Neural crest cell (in vitro differentiated cells): ENCODE data around the gene MAF. TPM values are rescaled to one million over a fixed set of nuclear protein-coding genes. Genes with fewer than 3 reads are reported as not detected.

Experiments used
- DNase-seq: peaks from one replicate; pipeline ENCODE4 v3.0.0; 2021; ENCODE audit warnings: low read depth, mixed read lengths, low spot score
- H3K27ac Mint-ChIP-seq: one replicate; pipeline ENCODE4 v1.8.0; 2021; ENCODE audit warnings: mild to moderate bottlenecking, mixed read lengths; ENCODE audit not compliant: unreplicated experiment
- H3K27me3 Mint-ChIP-seq: 2 replicates; pipeline ENCODE4 v1.8.0; 2021; ENCODE audit warnings: low read depth, mild to moderate bottlenecking, mixed read lengths
- H3K36me3 Mint-ChIP-seq: 2 replicates; pipeline ENCODE4 v1.8.0; 2021; ENCODE audit warnings: low read depth, mild to moderate bottlenecking, mixed read lengths
- H3K4me1 Mint-ChIP-seq: 2 replicates; pipeline ENCODE4 v1.8.0; 2021; ENCODE audit warnings: mixed read lengths
- H3K4me3 Mint-ChIP-seq: one replicate; pipeline ENCODE4 v1.8.0; 2021; ENCODE audit warnings: mild to moderate bottlenecking, mixed read lengths
- H3K9me3 Mint-ChIP-seq: 2 replicates; pipeline ENCODE4 v1.8.0; 2021; ENCODE audit warnings: mixed read lengths
- total RNA-seq: library from RNA; stranded (reverse); gene quantifications from 2 replicates; pipeline ENCODE4 v1.2.1, GENCODE V29; 2021
- TF ChIP-seq, protein P1 (sequence below): fragments of 200-600 bp; sonication (generic); conservative IDR thresholded peaks from 2 replicates; pipeline ENCODE4 v1.5.0; 2021; ENCODE audit warnings: antibody characterized with exemption, mild to moderate bottlenecking

MAF gene
- total RNA-seq, 1 donor from 2014 or later, result 4.1 TPM

DNA sequence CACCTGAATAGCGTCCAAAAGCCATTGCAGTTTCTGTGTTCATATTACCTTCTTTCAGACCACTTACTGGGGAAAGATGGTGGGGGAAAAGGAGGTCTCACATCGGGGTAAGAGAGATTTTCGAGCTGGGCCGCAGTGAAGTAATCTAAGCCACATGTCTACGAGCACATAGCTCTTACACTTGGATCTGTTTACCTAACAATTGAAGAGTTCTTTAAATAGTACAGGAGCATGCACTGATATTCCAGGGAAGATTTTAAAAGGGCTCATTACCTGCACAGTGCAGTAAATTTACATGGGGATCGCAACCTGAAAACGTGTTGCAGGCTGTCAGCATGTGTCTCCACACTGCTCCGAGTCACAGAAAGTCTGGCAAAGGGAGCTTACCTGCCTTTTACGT lies 12.6 kb downstream of the MAF start:
- H3K27me3 Mint-ChIP-seq, result no peaks in the 10 kb centered on the region
- H3K4me1 Mint-ChIP-seq, result peaks cover 16% of the 10 kb centered on the region
- no peak for DNase-seq
- TF ChIP-seq, protein P1, sequence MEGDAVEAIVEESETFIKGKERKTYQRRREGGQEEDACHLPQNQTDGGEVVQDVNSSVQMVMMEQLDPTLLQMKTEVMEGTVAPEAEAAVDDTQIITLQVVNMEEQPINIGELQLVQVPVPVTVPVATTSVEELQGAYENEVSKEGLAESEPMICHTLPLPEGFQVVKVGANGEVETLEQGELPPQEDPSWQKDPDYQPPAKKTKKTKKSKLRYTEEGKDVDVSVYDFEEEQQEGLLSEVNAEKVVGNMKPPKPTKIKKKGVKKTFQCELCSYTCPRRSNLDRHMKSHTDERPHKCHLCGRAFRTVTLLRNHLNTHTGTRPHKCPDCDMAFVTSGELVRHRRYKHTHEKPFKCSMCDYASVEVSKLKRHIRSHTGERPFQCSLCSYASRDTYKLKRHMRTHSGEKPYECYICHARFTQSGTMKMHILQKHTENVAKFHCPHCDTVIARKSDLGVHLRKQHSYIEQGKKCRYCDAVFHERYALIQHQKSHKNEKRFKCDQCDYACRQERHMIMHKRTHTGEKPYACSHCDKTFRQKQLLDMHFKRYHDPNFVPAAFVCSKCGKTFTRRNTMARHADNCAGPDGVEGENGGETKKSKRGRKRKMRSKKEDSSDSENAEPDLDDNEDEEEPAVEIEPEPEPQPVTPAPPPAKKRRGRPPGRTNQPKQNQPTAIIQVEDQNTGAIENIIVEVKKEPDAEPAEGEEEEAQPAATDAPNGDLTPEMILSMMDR, result no peak
- no peak overlapping the region for H3K4me3 Mint-ChIP-seq
- no peaks in the 10 kb centered on the region for H3K9me3 Mint-ChIP-seq
- H3K36me3 Mint-ChIP-seq, result no peaks in the 10 kb centered on the region
- no peak overlapping the region for H3K27ac Mint-ChIP-seq

- TF ChIP-seq, protein P1, result no peak
- no peaks in the 10 kb centered on the region for H3K9me3 Mint-ChIP-seq
- H3K4me3 Mint-ChIP-seq, result no peak overlapping the region
- H3K27ac Mint-ChIP-seq, result no peak overlapping the region
- DNase-seq, result no peak
- no peaks in the 10 kb centered on the region for H3K36me3 Mint-ChIP-seq
- peaks cover 10% of the 10 kb centered on the region for H3K4me1 Mint-ChIP-seq
- H3K27me3 Mint-ChIP-seq, result no peaks in the 10 kb centered on the region
These were observed 13.2 kb downstream of the MAF start for GRCh38 chr16:79587296-79587695.

GRCh38 chr16:79582789-79583188 lies 17.7 kb downstream of the MAF start:
- TF ChIP-seq, protein P1, result no peak
- H3K36me3 Mint-ChIP-seq, result no peaks in the 10 kb centered on the region

GRCh38 chr16:79580453-79581191 lies 19.9 kb downstream of the MAF start:
- H3K27me3 Mint-ChIP-seq, result no peaks in the 10 kb centered on the region
- no peak for DNase-seq

More at GRCh38 chr16:79582789-79583188, 17.7 kb downstream of the MAF start:
- Mint-ChIP-seq H3K27me3 (no peaks in the 10 kb centered on the region), H3K4me3 (no peak overlapping the region), H3K4me1 (peaks cover 26% of the 10 kb centered on the region), H3K9me3 (no peaks in the 10 kb centered on the region), H3K27ac (no peak overlapping the region)
- no peak for DNase-seq

DNA sequence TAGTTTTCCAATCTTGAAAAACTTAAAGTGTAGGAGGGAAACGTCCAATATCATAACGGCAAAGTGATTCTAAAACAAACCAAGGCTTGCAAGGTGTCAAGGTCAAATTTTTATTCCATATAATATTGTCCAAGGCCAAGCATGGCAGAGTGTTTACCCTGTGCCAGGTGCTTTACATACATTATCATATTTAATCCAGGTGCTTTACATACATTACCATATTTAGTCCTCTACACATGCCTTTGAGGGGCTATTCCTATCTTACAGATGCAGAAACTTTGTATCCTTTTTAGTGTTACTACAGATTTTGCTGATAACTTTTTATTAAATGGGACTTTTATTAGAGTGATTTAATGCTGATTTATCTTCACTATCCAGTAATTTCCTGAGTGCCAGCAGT lies 23.9 kb downstream of the MAF start:
- Mint-ChIP-seq H3K36me3 (no peaks in the 10 kb centered on the region), H3K27me3 (peaks cover 13% of the 10 kb centered on the region), H3K4me3 (no peak overlapping the region), H3K4me1 (peaks cover 35% of the 10 kb centered on the region), H3K9me3 (no peaks in the 10 kb centered on the region), H3K27ac (no peak overlapping the region)
- TF ChIP-seq, protein P1, result no peak
- no peak for DNase-seq

More at GRCh38 chr16:79580453-79581191, 19.9 kb downstream of the MAF start:
- Mint-ChIP-seq H3K4me1 (peaks cover 26% of the 10 kb centered on the region), H3K36me3 (no peaks in the 10 kb centered on the region), H3K9me3 (no peaks in the 10 kb centered on the region), H3K4me3 (no peak overlapping the region), H3K27ac (no peak overlapping the region)
- TF ChIP-seq, protein P1, result no peak
